ENCODE data around the gene FAM236D. TPM values are rescaled to one million over a fixed set of nuclear protein-coding genes. Genes with fewer than 3 reads are reported as not detected.

FAM236D gene
- total RNA-seq, 1 donor from 2014 or later, result not detected

Other genes with a start within 250 kb of the FAM236D start
- 30.1 and 30.7 TPM in 2 replicates for gene HDAC8, start 235.4 kb downstream of the FAM236D start, total RNA-seq
- 1.9 and 2.6 TPM in 2 replicates for gene PHKA1, start 93.9 kb downstream of the FAM236D start, total RNA-seq
- not detected in 2 replicates for gene DMRTC1B, start 31.3 kb downstream of the FAM236D start, total RNA-seq
- gene FAM236B, start 25.6 kb downstream of the FAM236D start, total RNA-seq, result not detected in 2 replicates
- gene FAM236C, start 104.4 kb upstream of the FAM236D start, total RNA-seq, result not detected in 2 replicates
- gene FAM236A, start 130.0 kb upstream of the FAM236D start, total RNA-seq, result not detected in 2 replicates
- not detected in 2 replicates for gene DMRTC1, start 135.6 kb upstream of the FAM236D start, total RNA-seq
- not detected in 2 replicates for gene PABPC1L2B, start 194.7 kb upstream of the FAM236D start, total RNA-seq